SIG-M5 (cell line): ENCODE data around the gene NDRG3.

Source experiments
- DNase-seq: peaks from one replicate; lab custom pipeline; 2025; lab: John Stamatoyannopoulos, UW

The NDRG3 gene

DNA sequence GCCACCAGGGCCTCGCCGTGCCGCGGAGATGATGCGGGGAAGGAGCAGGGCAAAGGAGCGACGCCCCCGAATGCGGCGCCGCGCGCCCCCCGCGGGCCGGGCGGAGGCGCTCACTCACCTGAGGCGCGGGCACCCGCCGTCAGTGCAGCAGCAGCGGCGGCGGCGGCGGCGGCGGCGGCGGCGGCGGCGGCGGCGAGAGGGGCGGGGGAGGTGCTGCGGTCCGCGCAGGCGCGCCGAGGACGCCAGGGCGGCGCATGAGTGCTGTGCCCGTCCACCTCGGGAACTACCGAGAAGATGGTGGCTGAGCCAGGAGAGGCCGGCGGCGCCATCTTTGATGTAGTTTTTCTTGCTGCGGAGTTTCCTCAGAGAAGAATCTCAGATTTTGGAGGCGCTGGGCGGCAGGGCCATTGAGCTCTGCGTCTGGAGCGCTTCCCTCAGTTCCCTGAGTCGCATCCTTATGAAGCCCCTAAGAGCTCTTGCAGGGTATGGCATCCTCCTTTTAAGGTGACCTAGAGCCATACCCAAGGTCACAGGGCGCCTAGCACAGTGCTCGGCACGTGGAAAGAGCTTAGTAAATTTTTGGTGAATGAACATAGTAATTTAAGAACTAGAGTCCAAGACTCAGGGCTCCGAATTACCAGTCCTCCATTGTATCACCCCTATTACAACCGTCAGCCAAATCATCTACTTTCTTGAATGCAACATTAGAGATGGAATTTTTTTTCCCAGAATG lies at the start of gene NDRG3:
Gene NDRG3 (minus strand): TSS at position 164 of the 733 bp plus-strand sequence. CDS start 24,355 bp downstream, outside the sequence.
- DNase-seq: peak; percentile 83

DNA sequence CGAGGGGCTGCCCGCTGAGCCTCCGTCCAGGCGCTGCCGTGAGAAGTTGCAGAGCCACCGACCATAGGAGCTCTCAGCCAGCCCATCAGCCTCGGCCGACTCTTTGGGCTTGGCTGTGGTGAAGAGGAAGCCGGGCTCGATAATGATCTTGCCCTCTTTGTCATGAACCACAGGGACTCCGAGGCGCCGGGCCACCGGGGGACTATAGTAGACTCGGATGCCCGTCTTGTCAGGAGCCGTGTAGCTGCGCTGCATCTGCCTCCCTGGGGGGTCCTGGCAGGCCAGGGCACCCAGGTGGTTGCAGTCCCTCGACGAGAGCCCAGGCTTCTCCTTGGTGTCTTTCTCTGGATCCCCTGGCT lies 48.2 kb upstream of the NDRG3 start:
- no peak for DNase-seq

DNA sequence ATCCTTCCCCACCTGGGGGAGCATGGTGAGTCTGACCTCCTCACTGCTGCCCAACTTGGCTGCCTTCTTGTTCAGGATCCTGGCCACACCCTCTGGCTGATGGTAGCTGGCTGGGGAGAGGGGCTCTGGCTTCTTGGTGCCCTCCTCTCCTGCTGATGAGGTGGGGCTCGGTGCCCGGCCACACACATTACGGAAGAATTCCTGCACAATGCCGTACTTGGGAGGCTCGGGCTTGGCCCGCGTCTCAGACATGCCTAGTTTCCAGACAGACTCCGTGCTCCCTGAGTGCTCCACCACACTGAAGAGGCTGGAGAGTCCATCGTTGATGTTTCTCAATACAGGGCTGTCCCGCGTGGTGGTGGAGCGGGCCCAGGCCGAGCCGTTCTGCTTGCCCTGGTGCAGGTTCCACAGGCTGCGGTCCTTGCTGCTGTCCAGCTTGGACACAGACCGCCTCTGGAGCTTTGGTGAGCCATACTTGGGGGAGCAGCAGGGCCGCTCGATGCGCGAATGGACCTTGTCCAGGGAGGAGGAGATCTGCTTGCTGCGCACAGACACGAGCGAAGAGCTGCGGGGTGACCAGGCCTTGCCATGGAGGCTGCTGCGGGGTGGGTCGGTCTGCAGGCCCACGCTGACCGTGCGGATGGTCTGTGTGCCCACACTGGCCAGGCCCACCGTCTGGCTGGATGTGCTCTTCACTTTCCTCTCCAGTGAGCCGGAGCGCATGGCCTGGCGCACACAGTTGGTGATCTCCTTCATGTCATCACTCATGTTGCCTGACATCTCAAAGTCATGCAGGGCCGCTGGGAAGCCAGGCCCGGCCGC lies 47.6 kb upstream of the NDRG3 start:
- DNase-seq: no peak

DNA sequence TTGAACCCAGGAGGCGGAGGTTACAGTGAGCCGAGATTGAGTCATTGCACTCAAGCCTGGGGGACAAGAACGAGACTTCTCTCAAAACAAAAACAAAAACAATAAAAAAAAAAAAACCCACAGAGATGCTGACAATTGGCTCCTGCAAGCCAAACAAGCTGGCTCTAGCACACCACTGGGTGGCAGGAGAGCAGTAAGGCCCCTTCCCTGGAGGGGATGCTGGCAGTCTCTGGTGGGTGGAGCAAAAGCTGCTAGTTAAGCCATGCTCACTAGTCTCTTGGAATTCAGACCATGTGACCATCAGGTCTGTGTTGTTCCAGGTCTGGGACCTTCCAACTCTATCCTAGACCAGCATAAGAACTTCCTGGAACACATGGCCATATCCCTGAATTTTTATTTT lies 46.5 kb upstream of the NDRG3 start:
- no peak for DNase-seq

DNA sequence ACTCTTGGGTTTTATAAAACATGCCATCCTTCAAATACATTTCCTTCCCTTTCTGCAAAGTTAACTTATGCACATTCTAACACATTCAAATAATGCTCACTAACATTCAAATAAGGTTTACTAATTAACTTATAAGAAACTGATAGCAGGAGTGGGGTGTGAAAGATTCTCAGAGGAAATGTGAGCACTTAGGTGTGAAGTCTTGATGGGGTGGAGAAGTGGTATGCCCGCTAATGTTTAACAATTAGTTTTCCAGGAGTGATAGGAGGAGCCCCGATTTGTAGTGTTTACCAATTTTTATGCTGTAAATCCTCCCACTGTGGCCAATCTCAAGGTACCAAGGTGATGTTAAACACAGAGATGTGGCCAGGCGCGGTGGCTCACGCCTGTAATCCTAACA lies 46.0 kb upstream of the NDRG3 start:
- no peak for DNase-seq

DNA sequence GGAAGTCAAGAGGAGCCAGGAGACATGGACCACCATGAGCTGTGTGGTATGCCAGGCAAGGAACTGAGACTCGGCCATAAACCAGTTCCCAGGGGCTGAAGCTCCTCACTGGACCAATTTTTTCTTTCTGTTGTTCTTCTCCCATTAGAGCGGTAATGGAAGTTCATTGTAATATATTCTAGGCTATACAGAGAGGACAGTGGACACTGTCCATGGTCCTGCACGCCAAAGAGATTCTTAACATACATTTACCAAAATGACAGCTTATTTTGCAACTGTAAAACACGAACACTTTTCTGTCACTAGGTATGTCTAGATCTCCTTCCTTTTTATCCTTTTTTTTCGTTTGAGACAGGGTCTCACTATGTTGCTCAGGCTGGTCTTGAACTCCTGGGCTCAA lies 40.8 kb upstream of the NDRG3 start:
- no peak for DNase-seq

DNA sequence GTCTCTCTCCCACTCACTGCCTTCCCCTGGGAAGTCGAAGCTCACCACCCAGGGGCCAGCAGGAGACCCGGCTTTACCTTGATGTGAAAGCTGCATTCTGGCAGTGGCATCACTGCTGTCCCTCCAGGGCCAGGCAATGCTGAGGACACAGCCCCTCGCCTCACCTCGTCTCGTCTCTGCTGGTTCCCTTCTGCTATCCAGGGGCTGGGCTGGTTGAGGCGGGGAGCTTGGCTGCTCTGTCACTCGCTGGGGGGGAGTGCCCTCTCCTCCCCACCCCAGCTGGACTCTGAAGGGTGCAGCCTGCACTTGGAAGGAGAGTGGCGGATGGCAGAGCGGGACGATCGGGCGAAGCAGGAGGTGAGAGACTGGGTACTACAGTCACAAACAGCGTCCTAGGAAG lies 40.4 kb upstream of the NDRG3 start:
- no peak for DNase-seq

DNA sequence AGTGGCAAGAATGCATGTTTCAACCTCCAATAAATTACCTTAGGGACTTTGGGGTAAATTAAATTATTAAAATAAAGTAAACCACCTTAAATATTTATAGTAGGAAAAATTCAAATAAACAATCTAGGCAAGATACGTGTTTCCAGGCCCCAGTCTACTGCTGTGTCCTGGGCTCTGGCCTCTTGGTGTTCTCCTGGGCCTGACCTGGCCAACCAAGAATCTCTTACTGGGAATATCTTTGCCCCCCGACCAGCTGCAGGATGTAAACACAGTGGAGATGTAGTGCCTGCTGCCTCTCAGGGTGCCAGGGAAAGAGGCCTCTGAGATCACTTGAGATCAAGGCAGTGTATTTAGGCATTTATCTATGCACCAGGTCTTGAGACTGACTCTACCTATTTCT lies 39.4 kb upstream of the NDRG3 start:
- no peak for DNase-seq

DNA sequence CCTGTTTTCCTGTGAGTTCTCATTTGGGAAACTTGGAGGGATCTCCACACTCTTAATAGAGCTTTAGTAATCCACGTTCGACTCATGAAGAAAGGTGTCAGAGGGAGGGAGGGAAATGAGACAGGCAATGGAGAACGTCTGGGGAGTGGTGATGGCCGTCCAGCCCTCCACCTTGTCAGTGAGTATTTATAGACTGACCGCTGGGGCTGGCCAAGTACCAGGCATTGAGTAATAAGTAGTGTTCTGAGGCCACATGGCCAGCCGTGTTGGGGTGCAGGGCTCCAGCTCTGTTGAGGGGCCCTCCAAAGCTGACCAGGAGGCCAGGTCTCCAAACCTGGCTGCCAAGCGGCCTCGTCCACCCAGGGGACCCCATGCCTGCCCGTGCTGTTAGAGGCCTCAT lies 39.0 kb upstream of the NDRG3 start:
- DNase-seq: no peak

DNA sequence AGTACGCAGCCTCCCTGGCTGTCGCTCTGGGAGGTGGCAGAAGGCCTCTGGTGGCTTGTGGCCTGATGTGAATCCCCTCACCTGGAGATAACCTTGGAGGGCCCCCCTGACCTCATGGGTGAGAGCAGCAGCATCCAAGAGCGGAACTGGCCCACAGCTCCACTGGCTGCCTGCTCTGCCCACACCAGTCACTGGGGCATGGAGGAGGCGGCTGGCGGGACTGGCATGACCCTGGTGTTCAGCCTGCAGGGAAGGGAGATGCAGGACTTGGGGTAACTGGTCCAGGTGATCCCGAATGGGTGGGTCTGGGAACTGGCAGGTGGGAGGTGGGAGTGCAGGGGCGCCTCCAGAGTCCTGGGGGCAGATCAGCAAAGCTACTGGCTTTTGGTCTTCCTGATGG lies 38.2 kb upstream of the NDRG3 start:
- DNase-seq: no peak

DNA sequence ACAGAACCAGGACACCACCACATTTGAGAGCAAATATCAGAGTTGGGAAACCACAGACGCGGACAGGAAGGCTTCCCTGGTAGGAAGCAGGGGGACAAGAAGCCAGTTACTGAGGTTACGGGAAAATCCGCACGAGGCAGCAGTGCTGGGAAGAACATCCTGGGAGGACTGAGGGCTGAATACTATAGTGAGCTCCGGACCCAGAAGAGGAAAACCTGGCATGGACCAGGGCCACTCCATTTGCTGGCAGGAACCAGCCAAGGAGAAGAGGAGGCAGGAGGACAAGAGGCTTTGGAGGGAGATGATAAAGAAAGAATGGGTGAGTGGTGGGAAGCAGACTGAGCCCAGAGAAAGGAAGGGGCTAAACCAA lies 33.8 kb upstream of the NDRG3 start:
- no peak for DNase-seq

DNA sequence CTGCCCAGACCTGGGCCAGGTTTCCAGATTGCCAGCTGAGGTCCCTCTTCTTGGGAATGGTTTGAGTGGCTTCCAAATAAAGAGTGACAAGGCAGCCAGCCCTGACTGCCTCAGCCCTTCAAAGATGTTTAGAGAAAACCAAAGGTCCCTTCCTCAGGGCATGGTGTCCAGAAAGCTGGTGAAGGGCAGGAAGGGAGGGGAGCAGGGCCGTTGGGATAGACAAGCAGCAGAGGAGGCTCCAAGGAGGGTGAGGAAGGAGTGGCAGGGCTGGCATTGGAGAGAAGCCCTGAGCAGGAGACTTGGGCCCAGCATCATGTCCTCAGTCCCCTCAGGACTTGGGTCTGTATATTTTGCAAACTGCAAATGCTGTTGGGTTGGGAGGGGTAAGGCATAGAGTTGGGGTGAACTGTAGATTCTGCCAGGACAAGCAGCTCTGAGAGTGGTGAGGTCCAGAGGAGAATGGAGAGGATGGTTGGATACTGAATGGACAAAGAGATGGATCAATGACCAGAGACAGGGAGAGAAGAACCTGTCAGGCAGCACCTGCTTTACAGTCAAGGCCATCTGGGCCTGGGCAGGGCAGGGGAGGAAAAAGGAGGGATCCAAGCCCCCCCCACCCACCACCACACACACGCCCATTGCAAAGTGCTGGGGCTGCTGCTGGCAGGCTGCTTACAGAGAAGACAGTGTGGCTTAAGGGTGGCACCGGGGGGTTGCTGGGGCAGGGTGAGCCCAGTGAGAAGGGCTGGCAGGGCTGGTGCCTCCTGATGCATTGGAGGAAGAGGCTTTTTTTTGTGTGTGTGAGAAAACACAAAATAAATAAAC lies 33.2 kb upstream of the NDRG3 start:
- DNase-seq: no peak

DNA sequence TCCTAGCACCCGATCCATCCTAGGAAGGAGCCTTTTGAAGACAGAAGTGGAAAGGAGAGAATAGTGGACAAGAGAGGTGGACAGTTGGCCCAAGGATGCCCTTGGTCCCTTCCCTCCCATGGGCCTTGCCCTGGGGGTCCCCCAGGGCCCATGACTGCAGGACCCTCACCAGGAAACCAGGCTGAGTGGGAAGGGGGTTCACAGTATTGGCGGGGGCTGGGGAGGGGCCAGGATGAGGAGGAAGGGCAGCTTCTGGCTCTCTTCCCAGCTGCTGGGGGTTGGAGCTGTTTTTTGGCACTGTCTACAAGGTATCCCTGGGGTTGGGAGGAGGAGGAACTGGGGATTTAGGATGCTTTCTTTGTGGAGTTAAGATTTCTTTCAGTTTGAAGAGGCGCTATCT lies 31.7 kb upstream of the NDRG3 start:
- no peak for DNase-seq

DNA sequence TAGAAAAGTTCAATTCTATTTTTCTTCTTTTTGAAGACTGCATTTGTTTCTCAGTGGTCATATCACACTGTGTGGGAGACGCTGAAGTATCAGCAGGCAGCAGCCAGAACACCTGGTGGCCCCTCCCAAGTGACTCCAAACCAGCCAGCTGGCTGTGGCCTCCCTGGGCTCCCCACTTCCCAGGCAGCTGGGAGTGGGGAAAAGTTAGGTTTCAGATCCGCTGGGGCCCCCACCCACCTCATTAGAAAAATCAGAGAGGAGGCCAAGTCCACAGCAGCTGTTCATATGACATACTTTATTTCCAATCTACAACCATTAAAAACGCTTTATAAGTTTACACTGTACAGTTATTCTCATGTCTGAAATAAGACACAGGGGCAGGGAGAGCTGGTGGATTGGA lies 31.3 kb upstream of the NDRG3 start:
- DNase-seq: no peak

DNA sequence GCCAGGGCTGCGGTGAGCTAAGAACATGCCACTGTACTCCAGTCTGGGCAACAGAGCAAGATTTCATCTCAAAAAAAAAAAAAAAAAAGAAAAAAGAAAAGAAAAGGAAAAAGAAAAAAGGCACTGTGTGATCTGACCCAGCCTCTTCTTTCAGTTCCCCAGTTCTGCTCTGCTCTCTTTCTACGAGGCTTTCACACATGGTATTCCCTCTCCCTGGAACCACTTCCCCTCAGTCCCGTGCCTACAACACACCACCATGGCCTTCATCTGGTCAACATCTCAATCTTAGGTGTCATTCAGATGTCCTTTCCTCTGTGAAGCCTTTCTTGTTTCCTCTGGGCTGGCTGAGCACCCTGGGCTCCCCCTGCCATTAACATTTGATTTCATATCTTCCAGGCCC lies 29.9 kb upstream of the NDRG3 start:
- no peak for DNase-seq

DNA sequence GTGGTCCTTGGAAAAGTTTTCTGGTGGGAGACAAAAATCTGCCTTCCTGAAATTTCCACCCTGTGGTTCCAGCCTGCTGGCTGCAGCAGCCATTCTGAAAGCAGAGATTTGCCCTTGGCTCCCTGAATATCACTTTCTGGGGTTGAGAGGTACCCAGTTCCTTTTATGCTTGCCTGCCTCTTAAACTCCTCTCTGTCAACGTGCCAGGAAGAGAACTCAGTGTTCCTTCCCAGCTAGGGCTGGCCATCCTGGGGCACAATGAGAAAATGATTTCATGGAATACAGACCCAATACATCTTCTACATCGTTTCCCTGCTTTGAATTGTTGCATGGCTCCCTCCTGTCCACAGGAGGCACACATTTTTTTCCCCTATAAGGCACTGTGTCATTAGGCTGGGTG lies 29.3 kb upstream of the NDRG3 start:
- no peak for DNase-seq

DNA sequence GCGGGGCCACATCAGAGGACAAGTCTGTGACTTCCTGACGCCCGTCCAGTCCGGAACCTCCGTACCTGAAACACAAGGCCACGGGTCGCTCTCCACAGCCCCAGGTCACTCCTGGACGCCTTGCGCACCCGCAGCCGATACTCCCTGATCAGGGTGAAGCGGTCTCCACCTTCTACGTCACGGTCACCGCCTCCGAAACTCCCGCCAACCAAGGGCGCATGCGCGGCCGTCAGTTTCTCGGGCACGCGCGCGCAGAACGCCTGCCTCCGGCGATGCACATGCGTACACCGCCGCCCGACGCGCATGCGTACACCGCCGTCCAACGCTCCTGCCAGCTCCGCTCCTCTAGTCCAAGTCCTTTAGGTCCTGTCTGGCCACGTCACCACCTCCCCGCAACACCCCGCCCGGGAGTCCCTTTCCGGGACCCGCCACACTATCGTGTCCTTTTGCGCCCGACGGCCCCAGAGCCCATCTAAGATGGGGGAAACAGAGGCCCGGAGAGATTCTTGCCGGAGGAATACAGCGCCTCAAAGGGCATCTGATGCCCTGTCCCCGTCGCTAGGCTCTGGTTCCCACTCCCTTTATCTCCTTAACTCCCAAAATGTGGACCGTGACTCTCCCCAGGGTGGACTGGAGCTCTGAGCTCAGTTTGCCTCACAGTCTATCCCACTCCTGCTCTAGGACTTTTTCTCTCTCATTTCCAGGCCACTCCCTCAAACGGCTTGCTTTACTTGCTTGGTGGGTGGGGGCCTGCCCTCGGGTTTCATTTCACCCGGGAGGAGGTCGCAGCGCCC lies 27.9 kb upstream of the NDRG3 start, which contains the start of gene DSN1:
Gene DSN1 (minus strand): TSS at position 167 of the 794 bp plus-strand sequence. CDS start 2,305 bp downstream, outside the sequence.
- DNase-seq: peak; percentile 73

DNA sequence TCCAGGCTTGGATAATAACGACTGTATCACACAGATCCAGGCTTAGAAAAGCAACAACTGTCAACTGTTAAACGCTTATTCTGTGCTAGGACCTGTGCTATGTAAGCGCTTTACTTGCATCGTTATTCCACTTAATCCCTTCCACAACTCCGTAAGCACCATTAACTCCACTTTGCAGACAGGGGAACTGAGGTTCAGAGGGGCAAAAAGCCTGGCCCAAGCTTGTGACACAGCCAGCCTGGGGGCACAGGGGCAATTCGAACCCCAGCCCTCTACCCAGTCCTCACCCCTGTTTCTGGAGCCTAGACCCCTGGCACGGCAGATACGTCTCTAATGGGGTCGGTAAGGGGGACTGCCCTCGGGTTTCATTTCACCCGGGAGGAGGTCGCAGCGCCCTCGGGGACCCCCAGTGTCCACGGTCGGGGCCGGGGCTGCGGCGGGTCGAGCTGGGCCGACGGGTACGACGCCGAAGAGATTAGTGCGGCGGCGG lies 27.3 kb upstream of the NDRG3 start:
- no peak for DNase-seq

DNA sequence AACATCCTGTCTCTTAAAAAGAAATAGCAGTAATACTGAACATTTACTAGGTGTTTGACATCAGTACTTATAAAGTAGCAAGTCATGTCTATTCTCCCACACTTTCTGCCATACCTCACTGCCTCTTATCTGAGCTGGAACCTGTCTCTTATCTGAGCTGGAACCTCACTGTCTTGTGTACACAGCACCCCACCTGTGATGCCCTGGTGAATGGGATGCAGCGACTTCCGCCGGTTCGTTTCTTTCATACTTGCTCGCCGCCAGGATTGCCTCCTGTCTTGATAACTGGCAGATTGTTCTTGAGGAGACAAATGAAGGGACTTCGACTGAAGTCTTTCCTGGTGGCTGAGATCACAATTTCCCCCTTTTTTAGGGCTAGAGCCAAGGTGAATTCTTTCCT lies 24.8 kb upstream of the NDRG3 start:
- no peak for DNase-seq

DNA sequence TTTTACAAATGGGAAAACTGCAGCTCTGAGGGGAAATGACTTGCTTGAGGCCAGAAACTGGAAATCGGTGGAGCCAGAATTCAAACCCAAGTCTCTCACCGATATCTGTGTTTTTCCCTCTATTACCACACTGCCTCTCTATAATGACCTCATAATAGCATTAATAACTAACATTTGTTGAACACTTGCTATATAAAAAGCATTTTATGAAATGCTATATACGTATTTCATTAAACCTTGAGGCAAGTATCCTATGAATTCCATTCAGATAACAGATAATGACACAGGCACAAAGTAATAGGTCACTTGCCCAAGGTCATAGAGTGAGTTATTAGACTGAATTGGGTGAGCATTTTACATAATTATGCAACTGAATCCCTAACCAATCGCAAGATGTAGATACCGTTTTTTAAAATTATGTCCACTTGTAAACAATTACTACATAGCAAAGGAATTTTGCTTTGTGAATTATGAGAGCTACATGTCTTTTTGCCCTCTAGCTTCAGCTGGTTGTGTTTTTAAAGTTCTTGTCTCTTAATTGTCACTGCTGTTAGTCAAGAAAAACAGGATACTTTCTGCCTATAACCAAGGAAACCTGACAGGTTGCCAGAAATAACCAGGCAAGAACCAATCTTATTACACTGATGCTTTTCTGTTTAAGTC lies 23.0 kb upstream of the NDRG3 start:
- no peak for DNase-seq

DNA sequence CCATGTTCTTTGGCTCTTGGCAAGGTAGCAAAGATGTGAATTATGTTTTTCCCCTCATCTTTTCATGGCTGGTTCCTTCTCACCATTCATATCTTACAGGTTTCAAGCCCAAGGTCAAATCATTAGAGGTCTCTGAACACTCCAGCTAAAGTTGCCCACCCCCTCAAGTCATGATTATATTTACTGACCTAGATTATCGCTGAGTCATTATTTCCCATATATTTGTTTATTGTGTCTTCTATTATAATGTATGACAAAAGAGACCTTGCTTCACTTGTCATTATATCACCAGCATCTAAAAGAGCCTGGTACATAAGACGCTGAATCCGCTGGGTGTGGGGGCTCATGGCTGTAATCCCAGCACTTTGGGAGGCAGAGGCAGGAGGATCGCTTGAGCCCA lies 15.2 kb upstream of the NDRG3 start:
- no peak for DNase-seq
